ENCODE results near the gene BCLAF3. TPM values are rescaled to one million over a fixed set of nuclear protein-coding genes. Genes with fewer than 3 reads are reported as not detected.

BCLAF3 gene
- total RNA-seq, 1 experiment from 2014 or later, result 6.0 TPM

DNA sequence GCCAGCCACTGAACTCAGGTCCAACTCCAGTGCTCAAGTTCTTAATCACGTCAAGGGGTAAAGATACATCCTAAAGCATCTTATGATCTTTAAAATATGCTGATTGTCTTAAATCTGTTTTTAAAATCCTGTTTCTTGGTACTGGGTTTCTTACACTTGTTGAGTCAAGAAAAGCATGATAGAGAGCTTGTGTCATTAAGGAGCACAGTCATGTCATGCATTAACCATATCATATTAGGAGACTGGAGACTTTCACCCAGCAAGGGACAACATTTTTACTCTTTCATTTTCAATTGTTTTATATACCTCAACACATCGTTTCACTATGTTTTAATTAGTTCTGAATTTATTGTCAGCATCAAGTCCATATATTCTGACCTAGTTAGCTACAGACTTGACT is 41.5 kb downstream of the BCLAF3 start:
- Histone ChIP-seq H3K9me3 (ENCODE audit: control insufficient read depth, insufficient read depth, low read depth, low read length) (no peaks in the 10 kb centered on the region), H3K4me1 (ENCODE audit: control insufficient read depth, insufficient read depth, low read length) (no peaks in the 10 kb centered on the region), H3K4me3 (ENCODE audit: low read depth in 2 of 2, low read length in 2 of 2) (no peak overlapping the region), H3K27me3 (ENCODE audit: control insufficient read depth, insufficient read depth, low read length) (no peaks in the 10 kb centered on the region), H3K27ac (ENCODE audit: low read length) (no peak overlapping the region), H3K36me3 (ENCODE audit: control insufficient read depth, insufficient read depth, low read length) (no peaks in the 10 kb centered on the region; the same call in 1 of the 2 replicates)
- intact Hi-C loops (cut with micrococcal nuclease; ENCODE audit: unreplicated experiment) (no loop called here), in situ Hi-C loops (cut with HindIII; ENCODE audit: low pct_unique_long_range_greater_than_20kb, low sequenced_read_pairs) (no loop called here)
- ATAC-seq, result no peak
- no peak for DNase-seq (ENCODE audit: low read depth, low spot score)
- ChIA-PET POLR2A (no interaction called here), CTCF (no interaction called here)
- TF ChIP-seq POLR2AphosphoS5 (IDR thresholded peaks at IDR 0.05; ENCODE audit: low read depth, low read length) (no peak), TCF7L2 (IDR thresholded peaks at IDR 0.05; ENCODE audit: low read depth, low read length) (no peak), SIN3A (IDR thresholded peaks at IDR 0.05; ENCODE audit: borderline replicate concordance, insufficient read depth, low read depth, low read length) (no peak)
- TF ChIP-seq, protein P1, sequence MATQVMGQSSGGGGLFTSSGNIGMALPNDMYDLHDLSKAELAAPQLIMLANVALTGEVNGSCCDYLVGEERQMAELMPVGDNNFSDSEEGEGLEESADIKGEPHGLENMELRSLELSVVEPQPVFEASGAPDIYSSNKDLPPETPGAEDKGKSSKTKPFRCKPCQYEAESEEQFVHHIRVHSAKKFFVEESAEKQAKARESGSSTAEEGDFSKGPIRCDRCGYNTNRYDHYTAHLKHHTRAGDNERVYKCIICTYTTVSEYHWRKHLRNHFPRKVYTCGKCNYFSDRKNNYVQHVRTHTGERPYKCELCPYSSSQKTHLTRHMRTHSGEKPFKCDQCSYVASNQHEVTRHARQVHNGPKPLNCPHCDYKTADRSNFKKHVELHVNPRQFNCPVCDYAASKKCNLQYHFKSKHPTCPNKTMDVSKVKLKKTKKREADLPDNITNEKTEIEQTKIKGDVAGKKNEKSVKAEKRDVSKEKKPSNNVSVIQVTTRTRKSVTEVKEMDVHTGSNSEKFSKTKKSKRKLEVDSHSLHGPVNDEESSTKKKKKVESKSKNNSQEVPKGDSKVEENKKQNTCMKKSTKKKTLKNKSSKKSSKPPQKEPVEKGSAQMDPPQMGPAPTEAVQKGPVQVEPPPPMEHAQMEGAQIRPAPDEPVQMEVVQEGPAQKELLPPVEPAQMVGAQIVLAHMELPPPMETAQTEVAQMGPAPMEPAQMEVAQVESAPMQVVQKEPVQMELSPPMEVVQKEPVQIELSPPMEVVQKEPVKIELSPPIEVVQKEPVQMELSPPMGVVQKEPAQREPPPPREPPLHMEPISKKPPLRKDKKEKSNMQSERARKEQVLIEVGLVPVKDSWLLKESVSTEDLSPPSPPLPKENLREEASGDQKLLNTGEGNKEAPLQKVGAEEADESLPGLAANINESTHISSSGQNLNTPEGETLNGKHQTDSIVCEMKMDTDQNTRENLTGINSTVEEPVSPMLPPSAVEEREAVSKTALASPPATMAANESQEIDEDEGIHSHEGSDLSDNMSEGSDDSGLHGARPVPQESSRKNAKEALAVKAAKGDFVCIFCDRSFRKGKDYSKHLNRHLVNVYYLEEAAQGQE (IDR thresholded peaks at IDR 0.05; ENCODE audit: insufficient read depth in 1 of 2, low read depth in 2 of 2, low read length in 1 of 2), result no peak
- TF ChIP-seq, protein P2, sequence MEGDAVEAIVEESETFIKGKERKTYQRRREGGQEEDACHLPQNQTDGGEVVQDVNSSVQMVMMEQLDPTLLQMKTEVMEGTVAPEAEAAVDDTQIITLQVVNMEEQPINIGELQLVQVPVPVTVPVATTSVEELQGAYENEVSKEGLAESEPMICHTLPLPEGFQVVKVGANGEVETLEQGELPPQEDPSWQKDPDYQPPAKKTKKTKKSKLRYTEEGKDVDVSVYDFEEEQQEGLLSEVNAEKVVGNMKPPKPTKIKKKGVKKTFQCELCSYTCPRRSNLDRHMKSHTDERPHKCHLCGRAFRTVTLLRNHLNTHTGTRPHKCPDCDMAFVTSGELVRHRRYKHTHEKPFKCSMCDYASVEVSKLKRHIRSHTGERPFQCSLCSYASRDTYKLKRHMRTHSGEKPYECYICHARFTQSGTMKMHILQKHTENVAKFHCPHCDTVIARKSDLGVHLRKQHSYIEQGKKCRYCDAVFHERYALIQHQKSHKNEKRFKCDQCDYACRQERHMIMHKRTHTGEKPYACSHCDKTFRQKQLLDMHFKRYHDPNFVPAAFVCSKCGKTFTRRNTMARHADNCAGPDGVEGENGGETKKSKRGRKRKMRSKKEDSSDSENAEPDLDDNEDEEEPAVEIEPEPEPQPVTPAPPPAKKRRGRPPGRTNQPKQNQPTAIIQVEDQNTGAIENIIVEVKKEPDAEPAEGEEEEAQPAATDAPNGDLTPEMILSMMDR (IDR thresholded peaks at IDR 0.05), result no peak
- no TSS peak for BruUV-seq (replicated peaks)

DNA sequence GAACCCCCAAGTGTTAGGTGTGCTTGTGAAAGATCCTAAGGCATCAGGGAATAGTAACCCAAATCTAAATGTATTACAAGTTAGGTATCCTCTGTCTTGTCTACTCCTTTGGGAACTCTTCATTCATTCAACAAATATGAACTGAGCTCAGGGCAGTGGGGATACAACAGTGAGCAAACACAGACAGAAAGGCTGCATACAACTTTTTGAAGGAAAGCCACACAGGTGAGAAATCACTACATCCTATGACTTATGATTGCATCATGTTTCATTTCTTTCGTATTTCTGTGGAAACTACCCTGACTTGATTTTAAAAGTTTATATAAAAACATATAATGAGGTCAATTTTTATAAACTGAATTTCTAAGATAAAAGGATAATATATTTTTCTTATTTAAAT is 43.2 kb downstream of the BCLAF3 start:
- no TSS peak for BruUV-seq (replicated peaks)
- H3K4me1 ChIP-seq (ENCODE audit: control insufficient read depth, insufficient read depth, low read length), result no peaks in the 10 kb centered on the region
- H3K36me3 ChIP-seq (ENCODE audit: control insufficient read depth, insufficient read depth, low read length), result no peaks in the 10 kb centered on the region; the same call in 1 of the 2 replicates
- ChIA-PET POLR2A (interaction anchor here (0.6 kb wide), 1 partner anchor 106 kb away, joined by 3 read pairs; no protein-coding TSS in a partner anchor), CTCF (no interaction called here)
- intact Hi-C loops (cut with micrococcal nuclease; ENCODE audit: unreplicated experiment), result no loop called here
- no peaks in the 10 kb centered on the region for H3K27me3 ChIP-seq (ENCODE audit: control insufficient read depth, insufficient read depth, low read length)
- in situ Hi-C loops (cut with HindIII; ENCODE audit: low pct_unique_long_range_greater_than_20kb, low sequenced_read_pairs), result no loop called here
- no peak overlapping the region for H3K27ac ChIP-seq (ENCODE audit: low read length)
- TF ChIP-seq SIN3A (IDR thresholded peaks at IDR 0.05; ENCODE audit: borderline replicate concordance, insufficient read depth, low read depth, low read length) (no peak), POLR2AphosphoS5 (IDR thresholded peaks at IDR 0.05; ENCODE audit: low read depth, low read length) (no peak), TCF7L2 (IDR thresholded peaks at IDR 0.05; ENCODE audit: low read depth, low read length) (no peak)
- TF ChIP-seq, protein P2 (IDR thresholded peaks at IDR 0.05), result no peak
- TF ChIP-seq, protein P1 (IDR thresholded peaks at IDR 0.05; ENCODE audit: insufficient read depth in 1 of 2, low read depth in 2 of 2, low read length in 1 of 2), result no peak
- no peak for DNase-seq (ENCODE audit: low read depth, low spot score)
- no peak overlapping the region for H3K4me3 ChIP-seq (ENCODE audit: low read depth in 2 of 2, low read length in 2 of 2)
- no peak for ATAC-seq
- H3K9me3 ChIP-seq (ENCODE audit: control insufficient read depth, insufficient read depth, low read depth, low read length), result no peaks in the 10 kb centered on the region
